ENCODE measurements around the gene NEK6. TPM values are rescaled to one million over a fixed set of nuclear protein-coding genes. Genes with fewer than 3 reads are reported as not detected.

The NEK6 gene
- total RNA-seq, 1 donor from 2014 or later: 14.7 TPM

- FAIRE-seq: no peak
- TF ChIP-seq CTCF (IDR thresholded peaks at IDR 0.05; ENCODE audit: insufficient read depth, low read length, severe bottlenecking): no peak
- peaks cover 17% of the 10 kb centered on the region for H3K36me3 ChIP-seq (ENCODE audit: control insufficient read depth, insufficient read depth, low read length)
- H3K4me3 ChIP-seq (ENCODE audit: low read depth, low read length): no peak overlapping the region
- no peaks in the 10 kb centered on the region for H3K27me3 ChIP-seq (ENCODE audit: control insufficient read depth, insufficient read depth, low read length)
- no peak for DNase-seq (ENCODE audit: low read depth)
These were observed 74.8 kb downstream of the NEK6 start for GRCh38 chr9:124332361-124333202.

DNA sequence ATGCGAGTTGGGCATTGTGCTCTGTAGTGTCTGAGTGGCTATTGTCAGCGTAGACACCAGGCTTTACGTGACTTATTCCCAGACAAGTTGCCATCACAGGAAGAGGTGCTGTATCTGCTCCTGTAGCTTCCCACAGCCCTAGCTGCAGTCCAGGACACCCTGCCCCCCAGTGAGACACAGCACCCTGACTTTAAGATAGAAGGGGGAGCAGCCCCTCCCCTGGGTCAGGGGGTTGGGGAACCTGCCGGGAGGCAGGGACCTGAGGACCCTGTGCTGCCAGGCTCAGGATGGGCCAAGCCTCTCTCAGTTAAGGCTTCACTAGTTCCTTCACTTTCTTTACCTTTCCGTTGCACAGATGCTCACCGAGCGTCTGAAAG lies 75.4 kb downstream of the NEK6 start:
- TF ChIP-seq CTCF (IDR thresholded peaks at IDR 0.05; ENCODE audit: insufficient read depth, low read length, severe bottlenecking): no peak
- H3K4me3 ChIP-seq (ENCODE audit: low read depth, low read length): no peak overlapping the region
- H3K27me3 ChIP-seq (ENCODE audit: control insufficient read depth, insufficient read depth, low read length): no peaks in the 10 kb centered on the region
- peaks cover 12% of the 10 kb centered on the region for H3K36me3 ChIP-seq (ENCODE audit: control insufficient read depth, insufficient read depth, low read length)
- no peak for FAIRE-seq
- DNase-seq (ENCODE audit: low read depth): no peak

DNA sequence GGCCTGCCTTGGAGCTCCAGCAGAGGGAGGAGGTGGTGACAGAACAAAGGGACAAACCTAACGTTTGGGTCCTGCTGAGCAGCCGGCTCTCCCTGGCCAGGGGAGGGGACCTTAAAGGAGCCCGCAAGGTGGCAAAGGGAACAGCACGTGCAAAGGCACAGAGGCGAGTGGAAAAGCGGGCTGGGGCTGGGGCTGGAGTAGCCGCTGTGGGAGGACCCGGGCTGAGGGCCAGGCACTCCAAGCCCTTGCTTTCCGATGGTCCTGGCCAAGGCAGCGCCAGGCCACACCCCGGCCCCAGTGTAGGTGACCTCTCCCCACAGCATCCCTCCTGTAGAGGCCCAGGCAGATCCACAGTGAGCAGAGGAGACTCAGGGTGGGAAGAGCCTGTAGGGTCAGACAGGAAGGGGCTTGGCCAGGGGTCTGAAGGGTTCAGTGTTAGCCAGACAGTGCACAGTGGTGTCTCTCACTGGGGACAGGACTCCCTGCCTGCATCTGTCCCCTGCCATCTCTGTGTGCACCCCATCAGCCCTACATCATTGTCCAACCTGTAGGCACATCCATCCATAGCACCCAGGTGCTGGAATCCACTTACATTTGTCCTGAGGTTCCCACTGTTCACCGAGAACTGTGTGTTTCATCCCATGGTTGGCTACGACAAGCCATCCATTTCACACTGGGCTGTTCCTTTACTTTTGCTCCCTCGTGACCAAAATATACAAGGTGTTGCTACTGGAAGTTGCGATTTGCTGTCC lies 77.0 kb downstream of the NEK6 start:
- DNase-seq (ENCODE audit: low read depth): no peak
- H3K36me3 ChIP-seq (ENCODE audit: control insufficient read depth, insufficient read depth, low read length): peaks cover 6% of the 10 kb centered on the region
- no peaks in the 10 kb centered on the region for H3K27me3 ChIP-seq (ENCODE audit: control insufficient read depth, insufficient read depth, low read length)

DNA sequence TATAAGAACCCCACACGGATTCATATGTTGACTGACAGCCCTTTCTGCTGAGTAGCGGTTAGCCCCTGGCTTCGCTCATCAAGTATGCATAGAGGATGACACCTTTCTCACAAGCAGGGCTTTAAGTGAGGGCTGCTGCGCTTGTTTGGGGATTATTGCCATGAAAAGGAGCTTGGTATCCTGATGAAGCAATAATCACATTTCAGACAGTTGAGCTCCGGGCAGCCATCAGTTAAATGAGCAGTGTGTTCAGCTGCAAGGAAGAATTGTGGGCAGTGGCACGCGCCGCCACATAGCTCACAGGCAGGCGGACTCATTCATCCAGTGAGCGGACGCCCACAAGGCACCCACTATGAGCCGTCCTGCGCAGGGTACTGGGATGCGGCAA lies 77.6 kb downstream of the NEK6 start:
- FAIRE-seq: no peak
- TF ChIP-seq CTCF (IDR thresholded peaks at IDR 0.05; ENCODE audit: insufficient read depth, low read length, severe bottlenecking): no peak

More for the DNA sequence above, 77.0 kb downstream of the NEK6 start:
- H3K4me3 ChIP-seq (ENCODE audit: low read depth, low read length): no peak overlapping the region
- peak; percentile 36 for FAIRE-seq
- no peak for TF ChIP-seq CTCF (IDR thresholded peaks at IDR 0.05; ENCODE audit: insufficient read depth, low read length, severe bottlenecking)

GRCh38 chr9:124337562-124337961 lies 79.8 kb downstream of the NEK6 start:
- no peak for DNase-seq (ENCODE audit: low read depth)
- no peak overlapping the region for H3K4me3 ChIP-seq (ENCODE audit: low read depth, low read length)
- no peaks in the 10 kb centered on the region for H3K27me3 ChIP-seq (ENCODE audit: control insufficient read depth, insufficient read depth, low read length)
- TF ChIP-seq CTCF (IDR thresholded peaks at IDR 0.05; ENCODE audit: insufficient read depth, low read length, severe bottlenecking): no peak
- no peak for FAIRE-seq
- peaks cover 2% of the 10 kb centered on the region for H3K36me3 ChIP-seq (ENCODE audit: control insufficient read depth, insufficient read depth, low read length)

More for the DNA sequence above, 77.6 kb downstream of the NEK6 start:
- no peak for DNase-seq (ENCODE audit: low read depth)
- Histone ChIP-seq H3K27me3 (ENCODE audit: control insufficient read depth, insufficient read depth, low read length) (no peaks in the 10 kb centered on the region), H3K4me3 (ENCODE audit: low read depth, low read length) (no peak overlapping the region), H3K36me3 (ENCODE audit: control insufficient read depth, insufficient read depth, low read length) (peaks cover 7% of the 10 kb centered on the region)
